Pericardium fibroblast (primary cell): ENCODE measurements around the gene KDM1A. TPM values are rescaled to one million over a fixed set of nuclear protein-coding genes. Genes with fewer than 3 reads are reported as not detected.

Source experiments
- total RNA-seq: library from RNA; depleted of rRNA; stranded (reverse); fragments of >200 nt; gene quantifications from 2 replicates; pipeline ENCODE4 v1.2.3, GENCODE V29; 2015

The KDM1A gene
- 56.1 and 65.5 TPM in 2 replicates for total RNA-seq

DNA sequence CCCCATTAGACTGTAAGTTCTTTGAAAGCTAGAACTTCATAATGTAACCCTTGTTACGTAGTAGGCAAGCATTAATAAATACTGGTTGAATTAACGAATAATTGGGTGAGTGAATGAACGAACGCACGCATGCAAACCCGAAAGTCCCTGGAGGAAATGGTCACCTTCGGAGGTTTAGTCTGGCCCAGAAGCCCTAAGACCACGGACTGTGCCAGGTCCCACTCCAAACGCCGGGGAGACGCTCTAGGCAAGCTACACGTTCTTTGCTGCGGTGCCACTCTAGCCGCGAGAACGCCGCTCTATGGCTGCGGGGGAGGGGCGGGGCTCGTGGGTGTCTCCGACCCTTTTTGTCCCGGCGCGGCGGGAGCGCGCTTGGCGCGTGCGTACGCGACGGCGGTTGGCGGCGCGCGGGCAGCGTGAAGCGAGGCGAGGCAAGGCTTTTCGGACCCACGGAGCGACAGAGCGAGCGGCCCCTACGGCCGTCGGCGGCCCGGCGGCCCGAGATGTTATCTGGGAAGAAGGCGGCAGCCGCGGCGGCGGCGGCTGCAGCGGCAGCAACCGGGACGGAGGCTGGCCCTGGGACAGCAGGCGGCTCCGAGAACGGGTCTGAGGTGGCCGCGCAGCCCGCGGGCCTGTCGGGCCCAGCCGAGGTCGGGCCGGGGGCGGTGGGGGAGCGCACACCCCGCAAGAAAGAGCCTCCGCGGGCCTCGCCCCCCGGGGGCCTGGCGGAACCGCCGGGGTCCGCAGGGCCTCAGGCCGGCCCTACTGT, at the start of gene KDM1A:
TSS of gene KDM1A (plus strand) at position 375 of the 769 bp plus-strand sequence. CDS start at position 504, 129 bp downstream.

GRCh38 chr1:22972760-22973159, 46.5 kb upstream of the KDM1A start, which contains the start of gene LACTBL1:
Gene LACTBL1 (minus strand): TSS chr1:22972866. CDS start chr1:22972316, 550 bp downstream.

Other genes with a start within 250 kb of the KDM1A start
- gene LACTBL1, start 46.6 kb upstream of the KDM1A start, total RNA-seq: not detected in 2 replicates
- gene TEX46, start 3.6 kb upstream of the KDM1A start, total RNA-seq: not detected in 2 replicates
- 16.7 and 18.2 TPM in 2 replicates for gene LUZP1, start 149.4 kb downstream of the KDM1A start, total RNA-seq
- not detected in 2 replicates for gene HTR1D, start 198.0 kb downstream of the KDM1A start, total RNA-seq